DMS53 (cell line): ENCODE measurements around the gene CNST.
"Not testable (repeated sequence)": the region's sequence is repeated elsewhere in the genome, so short reads cannot be mapped to it uniquely, and the experiment has no call there.

ENCODE experiments used
- DNase-seq: peaks from one replicate; lab custom pipeline; 2025; lab: John Stamatoyannopoulos, UW

Gene CNST

GRCh38 chr1:246709835-246710234, 143.6 kb downstream of the CNST start:
- no peak for DNase-seq

- DNase-seq: no peak
These were observed 145.3 kb downstream of the CNST start for GRCh38 chr1:246711548-246712003.

GRCh38 chr1:246712428-246712827, 146.2 kb downstream of the CNST start:
- not testable (repeated sequence) for DNase-seq
